Mammary epithelial cell (primary cell): Measurements from ENCODE around the gene UBE2D3.

ENCODE experiments used
- EZH2 ChIP-seq: IDR thresholded peaks from 2 replicates; pipeline ENCODE4 v1.6.1; 2012; ENCODE audit warnings: low read length, inconsistent platforms, borderline replicate concordance
- TF ChIP-seq, protein P1 (sequence below), 2 donors: IDR thresholded peaks in 1 of 2; conservative IDR thresholded peaks in 1 of 2; 2 replicates each; pipeline ENCODE4 v1.5.1; 2011 to 2012; ENCODE audit warnings: inconsistent platforms in 2 of 2, low read length in 2 of 2, mild to moderate bottlenecking in 2 of 2, control low read depth in 1 of 2, low read depth in 1 of 2; ENCODE audit not compliant: insufficient read depth in 1 of 2; ENCODE audit errors: extremely low read depth in 1 of 2

DNA sequence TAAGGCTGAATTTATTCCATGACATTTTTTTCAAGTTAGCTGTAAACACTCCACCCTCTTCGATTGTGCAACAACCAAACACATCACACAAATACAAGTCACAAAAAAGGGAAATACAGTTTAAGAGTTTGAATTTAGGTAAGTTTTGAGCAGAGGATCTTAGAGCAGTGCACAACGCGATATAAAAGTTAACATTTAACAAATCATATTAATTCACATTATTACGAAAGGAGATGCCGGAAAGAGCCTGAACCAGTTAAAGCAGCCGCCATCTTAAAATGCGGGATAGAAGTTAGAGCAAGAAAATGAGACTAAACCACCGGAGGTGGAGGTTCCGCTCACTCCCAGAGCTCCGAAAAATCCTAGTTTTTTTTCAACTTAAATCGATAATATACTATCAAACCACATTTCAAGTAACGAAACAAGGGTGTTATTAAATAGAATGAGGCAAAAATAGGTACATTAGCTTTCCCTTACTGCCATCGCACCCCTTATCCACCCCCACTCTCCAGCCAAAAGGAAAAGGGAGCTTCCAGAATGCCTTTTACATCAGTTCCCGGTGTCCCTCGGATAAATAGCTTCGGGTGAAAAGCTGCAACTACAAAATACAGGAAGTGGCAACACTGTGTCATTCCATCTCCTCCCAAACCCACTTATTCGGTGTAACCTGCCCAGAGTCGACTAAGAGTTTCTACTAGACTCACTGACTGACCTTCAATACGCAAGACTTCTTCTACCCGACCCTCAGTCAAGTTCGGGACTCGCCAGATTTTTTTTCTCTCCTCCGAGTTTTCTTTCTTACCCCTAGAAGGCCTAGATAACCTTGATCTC lies 1.9 kb downstream of the UBE2D3 start:
- TF ChIP-seq, protein P1, sequence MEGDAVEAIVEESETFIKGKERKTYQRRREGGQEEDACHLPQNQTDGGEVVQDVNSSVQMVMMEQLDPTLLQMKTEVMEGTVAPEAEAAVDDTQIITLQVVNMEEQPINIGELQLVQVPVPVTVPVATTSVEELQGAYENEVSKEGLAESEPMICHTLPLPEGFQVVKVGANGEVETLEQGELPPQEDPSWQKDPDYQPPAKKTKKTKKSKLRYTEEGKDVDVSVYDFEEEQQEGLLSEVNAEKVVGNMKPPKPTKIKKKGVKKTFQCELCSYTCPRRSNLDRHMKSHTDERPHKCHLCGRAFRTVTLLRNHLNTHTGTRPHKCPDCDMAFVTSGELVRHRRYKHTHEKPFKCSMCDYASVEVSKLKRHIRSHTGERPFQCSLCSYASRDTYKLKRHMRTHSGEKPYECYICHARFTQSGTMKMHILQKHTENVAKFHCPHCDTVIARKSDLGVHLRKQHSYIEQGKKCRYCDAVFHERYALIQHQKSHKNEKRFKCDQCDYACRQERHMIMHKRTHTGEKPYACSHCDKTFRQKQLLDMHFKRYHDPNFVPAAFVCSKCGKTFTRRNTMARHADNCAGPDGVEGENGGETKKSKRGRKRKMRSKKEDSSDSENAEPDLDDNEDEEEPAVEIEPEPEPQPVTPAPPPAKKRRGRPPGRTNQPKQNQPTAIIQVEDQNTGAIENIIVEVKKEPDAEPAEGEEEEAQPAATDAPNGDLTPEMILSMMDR (conservative IDR thresholded peaks at IDR 0.05 in 1 of 2, IDR thresholded peaks at IDR 0.05 in 1 of 2; ENCODE audit: extremely low read depth in 1 of 2, insufficient read depth in 1 of 2, low read depth in 1 of 2, low read length in 2 of 2), result no peak
- TF ChIP-seq EZH2, result no peak
